Stimulated activated CD8-positive, alpha-beta memory T cell treated with anti-CD3 and anti-CD28 coated beads, Interleukin-12 subunit alpha, Interleukin-12 subunit beta, amount 100 ng/mL, for 24 hours (primary cell): ENCODE measurements around the gene ARL3.
A peak's percentile ranks its signal among the peaks of the same experiment; 100 is the strongest.
"Not testable (repeated sequence)": the region's sequence is repeated elsewhere in the genome, so short reads cannot be mapped to it uniquely, and the experiment has no call there.

Experiments
- DNase-seq: peaks from one replicate; pipeline ENCODE4 v3.0.0-alpha.2; 2020; ENCODE audit errors: extremely low read depth

ARL3 gene, protein sequence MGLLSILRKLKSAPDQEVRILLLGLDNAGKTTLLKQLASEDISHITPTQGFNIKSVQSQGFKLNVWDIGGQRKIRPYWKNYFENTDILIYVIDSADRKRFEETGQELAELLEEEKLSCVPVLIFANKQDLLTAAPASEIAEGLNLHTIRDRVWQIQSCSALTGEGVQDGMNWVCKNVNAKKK

DNA sequence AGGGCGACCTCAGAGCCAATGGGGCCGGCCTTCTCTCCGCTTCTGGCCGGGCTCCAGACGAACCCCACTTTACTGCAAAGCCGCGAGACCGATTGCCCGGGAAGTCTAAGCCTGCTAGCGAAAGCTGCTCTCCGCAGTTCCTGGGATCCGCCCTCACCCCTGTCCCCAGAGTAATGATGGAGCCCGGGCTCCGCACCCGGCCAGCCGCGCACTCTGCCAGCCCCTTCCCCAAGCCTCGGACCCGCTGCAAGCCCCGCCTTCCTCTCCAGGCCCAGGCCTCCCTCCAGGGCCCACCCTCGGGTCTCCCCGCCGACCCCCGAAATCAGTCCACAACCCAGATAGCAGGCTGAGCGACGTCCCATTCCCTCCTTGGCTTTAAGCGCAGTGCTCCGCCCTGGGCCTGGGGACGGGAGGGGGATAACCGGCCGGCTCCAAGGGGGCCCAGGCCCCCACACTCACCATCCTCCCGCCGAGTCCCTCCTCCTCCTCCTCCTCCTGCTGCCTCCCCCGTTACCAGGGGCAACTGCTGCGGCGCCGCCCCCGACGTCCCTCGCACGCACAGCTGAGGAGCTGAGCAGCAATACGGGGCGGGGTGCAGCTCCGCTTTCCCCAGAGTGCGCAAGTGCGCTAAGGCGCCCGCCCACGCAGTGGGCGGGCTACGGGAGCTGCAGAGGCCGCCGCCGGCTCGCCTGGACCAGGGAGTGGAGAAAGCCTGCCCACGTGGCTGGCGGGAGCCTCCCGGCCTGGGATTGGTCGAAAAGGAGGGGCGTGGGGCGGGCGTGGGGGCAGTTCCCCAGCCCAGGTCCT, at the start of gene ARL3:
Gene ARL3, minus strand, starts transcription at position 584 of the 807 bp plus-strand sequence. Its CDS starts 122 bp downstream, at position 462.
- DNase-seq, result peak; percentile 95

DNA sequence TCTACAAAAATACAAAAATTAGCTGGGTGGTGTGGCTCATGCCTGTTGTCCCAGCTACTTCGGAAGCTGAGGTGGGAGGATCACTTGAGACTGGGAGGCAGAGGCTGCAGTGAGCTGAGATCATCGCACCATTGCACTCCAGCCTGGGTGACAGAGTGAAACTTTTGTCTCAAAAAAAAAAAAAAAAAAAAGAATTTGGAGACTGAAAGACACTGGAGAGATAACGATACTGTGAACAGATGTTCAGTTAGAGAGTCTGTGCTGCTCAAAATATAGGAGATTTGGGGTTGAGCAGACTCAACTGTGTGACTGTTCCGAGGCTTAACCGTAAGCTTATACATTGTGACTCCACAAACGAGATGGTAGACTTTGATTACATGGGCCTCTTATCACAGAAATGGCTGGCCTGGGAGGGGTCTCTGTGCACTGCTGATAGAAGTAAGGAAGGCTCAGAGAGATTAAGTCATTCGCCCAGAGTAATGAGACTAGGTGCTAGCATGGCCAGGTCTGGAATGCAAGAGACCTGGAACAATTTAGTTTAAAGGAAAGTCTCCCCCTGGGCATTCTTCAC, 48.9 kb upstream of the ARL3 start:
- no peak for DNase-seq

GRCh38 chr10:102762401-102763015, 48.3 kb upstream of the ARL3 start:
- no peak for DNase-seq

- DNase-seq, result no peak
Measured at GRCh38 chr10:102761981-102762380, 47.8 kb upstream of the ARL3 start.

DNA sequence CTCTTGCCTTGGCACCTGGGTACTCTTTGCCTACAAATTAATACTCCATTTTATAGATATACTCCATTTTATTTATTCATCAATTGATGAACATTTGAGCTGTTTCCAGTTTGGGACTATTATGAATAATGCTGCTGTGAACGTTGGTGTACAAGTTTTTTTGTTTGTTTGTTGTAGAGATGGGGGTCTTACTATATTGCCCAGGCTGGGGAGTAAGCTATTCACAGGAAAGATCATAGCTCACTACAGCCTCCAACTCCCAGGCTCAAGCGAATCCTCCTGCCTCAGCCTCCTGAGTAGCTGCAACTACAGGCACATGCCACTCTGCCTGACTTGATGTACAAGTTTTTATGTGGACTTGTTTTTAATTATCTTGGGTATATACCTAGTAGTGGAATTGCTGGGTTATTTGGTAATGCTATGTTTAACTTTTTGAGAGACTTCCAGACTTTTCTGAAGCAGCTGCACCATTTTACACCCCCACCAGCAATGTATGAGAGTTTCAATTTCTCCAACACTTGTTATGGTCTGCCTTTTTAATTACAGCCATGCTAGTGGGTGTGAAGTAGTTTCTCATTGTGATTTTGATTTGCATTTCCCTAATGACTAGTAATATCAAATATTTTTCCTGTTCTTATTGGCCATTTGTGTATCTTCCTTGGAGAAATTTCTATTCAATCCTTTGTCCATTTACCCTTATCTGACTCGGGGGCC, 45.5 kb upstream of the ARL3 start:
- no peak for DNase-seq

GRCh38 chr10:102758933-102759262, 44.7 kb upstream of the ARL3 start:
- DNase-seq, result not testable (repeated sequence)

DNA sequence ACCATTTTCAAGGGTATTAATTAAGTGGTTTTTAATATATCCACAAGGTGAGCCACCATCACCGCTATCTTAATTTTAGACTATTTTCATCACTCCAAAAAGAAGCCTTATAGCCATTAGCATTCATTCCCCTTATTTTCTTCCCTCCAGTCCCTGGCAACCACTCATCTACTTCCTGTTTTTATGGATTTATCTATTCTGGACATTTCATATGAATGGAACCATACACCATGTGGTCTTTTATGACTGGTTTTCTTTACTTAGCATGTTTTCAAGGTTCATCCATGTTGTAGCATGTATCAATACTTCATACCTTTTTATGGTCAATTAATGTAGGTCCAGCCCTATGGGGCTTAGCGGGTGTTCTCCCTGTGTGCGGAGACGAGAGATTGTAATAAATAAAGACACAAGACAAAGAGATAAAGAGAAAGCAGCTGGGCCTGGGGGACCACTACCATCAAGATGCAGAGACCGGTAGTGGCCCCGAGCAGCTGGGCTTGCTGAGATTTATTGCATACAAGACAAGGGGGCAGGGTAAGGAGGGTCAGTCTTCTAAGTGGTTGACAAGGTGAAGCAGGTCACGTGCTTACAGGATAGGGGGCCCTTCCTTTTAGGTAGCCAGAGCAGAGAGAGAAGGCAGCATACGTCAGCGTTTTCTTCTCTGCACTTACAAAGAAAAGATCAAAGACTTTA, 44.2 kb upstream of the ARL3 start:
- DNase-seq, result no peak

DNA sequence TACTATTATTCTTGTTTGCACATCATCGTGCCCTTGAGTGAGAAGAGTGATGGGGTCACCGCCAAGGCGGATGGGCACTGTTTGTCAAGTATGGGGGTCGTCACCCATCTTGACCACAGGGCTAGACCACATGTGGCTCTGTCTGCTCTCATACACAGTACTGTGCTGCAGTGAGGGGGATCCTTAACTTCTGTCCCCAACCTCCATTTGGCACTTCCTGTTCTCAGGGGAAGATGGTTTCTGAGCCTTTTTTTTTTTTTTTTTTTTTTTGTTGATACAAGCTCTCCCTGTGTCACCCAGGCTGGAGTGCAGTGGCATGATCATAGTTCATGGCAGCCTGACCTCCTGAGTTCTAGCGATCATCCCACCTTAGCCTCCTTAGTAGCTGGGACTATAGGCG, 43.1 kb upstream of the ARL3 start:
- no peak for DNase-seq

- no peak for DNase-seq
Measured at GRCh38 chr10:102753718-102754117, 39.5 kb upstream of the ARL3 start.

DNA sequence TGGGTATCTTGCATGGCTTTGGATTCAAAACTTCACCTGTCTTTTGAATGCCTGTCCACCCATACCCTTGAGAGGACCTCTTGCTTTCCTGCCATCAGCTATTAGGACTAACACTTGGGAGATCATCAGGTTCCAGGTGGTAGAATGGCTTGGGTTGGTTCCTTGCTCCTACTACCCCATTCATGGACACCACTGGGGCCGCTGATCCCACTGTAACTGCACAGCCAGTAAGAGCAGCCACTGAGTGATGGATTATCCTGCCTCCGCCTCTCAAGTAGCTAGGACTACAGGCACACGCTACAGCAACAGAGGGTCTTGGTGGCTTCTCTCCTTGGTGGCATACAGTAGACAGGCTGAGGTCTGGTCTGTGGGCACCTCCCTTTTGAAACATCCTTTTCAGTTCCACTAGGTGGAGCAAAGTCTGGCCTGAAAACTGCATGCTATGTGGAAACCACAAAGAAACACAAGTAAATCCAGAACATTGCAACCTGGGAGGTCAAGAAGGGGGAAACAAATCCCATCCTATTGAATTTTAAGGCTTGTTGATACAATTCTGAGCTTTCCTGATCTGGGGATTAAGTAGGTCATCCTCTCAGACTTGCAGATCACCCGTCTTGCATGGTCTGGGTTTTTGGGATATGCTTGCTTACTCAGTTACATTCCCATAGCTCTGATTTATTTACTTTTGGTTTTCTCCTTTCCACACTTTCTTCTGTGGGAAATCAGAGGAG, 38.9 kb upstream of the ARL3 start:
- DNase-seq, result no peak

- no peak for DNase-seq
Measured at GRCh38 chr10:102752266-102752930, 38.2 kb upstream of the ARL3 start.

GRCh38 chr10:102745157-102745556, 31.0 kb upstream of the ARL3 start:
- DNase-seq, result no peak

GRCh38 chr10:102744374-102745051, 30.3 kb upstream of the ARL3 start:
- DNase-seq, result peak; percentile 3

DNA sequence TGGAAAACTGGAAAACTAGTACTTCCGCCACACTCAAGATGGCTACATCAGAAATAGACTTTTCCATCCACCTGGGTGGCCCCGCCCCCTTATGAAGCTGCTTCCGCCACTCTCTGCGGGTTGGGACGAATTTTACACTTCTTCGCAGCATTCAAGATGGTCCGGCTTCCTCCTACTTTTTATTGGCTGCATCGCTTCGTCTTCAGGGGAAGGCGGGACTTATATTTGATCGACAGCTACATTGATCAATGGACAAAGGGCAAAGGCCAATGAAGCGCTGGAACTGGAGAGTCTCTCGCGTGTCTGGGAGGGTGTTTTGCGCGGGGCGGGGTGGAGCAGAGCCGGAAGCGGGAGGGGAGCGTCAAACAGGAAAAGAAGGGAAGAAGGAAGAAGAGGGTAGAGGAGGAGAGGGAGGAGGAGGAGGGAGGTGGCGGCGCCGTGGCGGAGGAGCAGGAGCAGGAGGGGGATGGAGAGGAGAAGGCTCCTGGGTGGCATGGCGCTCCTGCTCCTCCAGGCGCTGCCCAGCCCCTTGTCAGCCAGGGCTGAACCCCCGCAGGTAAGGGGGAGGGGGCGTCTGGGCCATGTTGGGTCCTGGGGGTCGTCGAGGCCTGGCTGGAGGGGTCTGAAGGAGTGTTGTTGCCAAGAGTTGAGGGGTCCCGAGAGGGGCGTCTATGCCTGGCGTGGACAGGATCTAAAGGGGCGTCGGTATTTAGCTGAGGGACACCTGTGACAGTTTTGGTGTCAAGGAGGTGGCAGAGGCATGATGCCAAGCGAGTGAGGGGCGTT, 29.6 kb upstream of the ARL3 start, which contains the start of gene WBP1L:
Gene WBP1L, plus strand, starts transcription at position 361 of the 786 bp plus-strand sequence. Its CDS starts 106 bp downstream, at position 467.
- peak; percentile 81 for DNase-seq

DNA sequence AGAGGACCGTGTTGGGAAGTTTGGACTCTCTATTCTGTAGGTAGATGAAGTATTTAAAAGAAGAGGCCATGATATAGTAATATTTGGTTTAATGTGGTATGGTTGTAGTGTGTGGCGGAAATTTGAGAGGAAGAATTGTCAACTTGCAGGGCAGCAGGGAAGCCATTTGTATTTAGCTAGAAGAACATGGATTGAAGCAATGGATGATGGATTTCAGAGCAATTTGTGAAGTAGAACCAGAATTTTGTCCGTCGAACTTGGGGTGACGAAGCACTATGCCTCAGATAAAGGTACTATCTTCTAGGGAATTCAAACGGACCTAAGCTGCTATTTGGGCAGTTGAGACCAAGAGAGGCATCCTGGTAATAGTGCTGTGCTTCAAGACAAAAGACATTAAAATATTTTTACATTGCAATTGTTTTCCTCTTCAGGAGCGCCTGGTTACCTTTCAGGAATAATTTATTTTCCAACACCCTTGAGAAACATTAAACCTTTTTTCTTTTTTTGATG, 28.9 kb upstream of the ARL3 start:
- DNase-seq, result no peak

DNA sequence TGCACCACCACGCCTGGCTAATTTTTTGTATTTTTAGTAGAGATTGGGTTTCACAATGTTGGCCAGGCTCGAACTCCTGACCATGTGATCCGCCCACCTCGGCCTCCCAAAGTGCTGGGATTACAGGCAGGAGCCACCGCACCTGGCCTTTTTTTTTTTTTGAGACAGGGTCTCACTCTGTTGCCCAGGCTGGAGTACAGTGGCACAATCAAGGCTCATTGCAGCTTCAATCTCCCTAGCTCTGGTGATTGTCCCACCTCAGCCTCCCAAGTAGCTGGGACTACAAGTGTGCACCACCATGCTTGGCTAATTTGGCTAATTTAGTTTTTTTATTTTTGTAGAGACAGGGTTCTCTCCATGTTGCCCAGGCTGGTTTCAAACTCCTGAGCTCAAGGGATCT, 28.1 kb upstream of the ARL3 start:
- DNase-seq, result not testable (repeated sequence)

DNA sequence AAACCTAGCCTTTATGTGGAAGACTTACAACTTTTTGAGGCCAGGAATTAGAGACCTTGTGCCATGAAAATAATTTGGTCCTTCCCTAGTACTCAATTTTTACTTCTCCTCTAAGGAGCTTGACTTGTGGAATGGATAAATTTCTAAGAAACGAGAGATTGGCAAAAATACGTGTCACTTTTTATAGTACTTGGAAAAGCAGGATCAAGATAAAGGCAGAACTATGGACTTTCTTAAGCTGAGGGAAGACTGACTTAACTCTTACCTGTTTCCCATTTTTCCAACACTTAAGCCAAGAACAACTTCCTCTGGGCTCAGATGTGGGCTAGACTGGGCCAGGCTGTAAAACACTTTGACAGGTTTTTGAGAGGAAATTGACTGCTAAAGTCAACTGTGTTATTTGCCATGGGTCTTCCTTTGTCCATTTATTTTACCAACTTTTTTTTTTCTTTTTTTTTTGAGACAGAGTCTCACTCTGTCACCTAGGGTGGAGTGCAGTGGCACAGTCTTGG, 27.6 kb upstream of the ARL3 start:
- DNase-seq, result no peak

GRCh38 chr10:102740229-102740628, 26.0 kb upstream of the ARL3 start:
- DNase-seq, result no peak
